SK-N-MC (cell line): ENCODE results near the gene CCDC167.

Experiments used
- EZH2 ChIP-seq: fragments of 200-600 bp; sonication (generic); IDR thresholded peaks from one replicate; pipeline ENCODE4 v1.6.1; 2017; ENCODE audit warnings: antibody characterized with exemption
- POLR2AphosphoS5 ChIP-seq: IDR thresholded peaks from 2 replicates; pipeline ENCODE4 v1.6.1; 2012; ENCODE audit warnings: mild to moderate bottlenecking, low read depth, low read length, borderline replicate concordance

- TF ChIP-seq POLR2AphosphoS5 (no peak), EZH2 (no peak)
These were observed 32.0 kb downstream of the CCDC167 start for GRCh38 chr6:37467718-37468117.
